Tibial nerve (tissue), 4 donors: Measurements from ENCODE around the gene TBCD. TPM values are rescaled to one million over a fixed set of nuclear protein-coding genes. Genes with fewer than 3 reads are reported as not detected.

Experiments
- DNase-seq, 2 donors: peaks; one replicate each; pipeline ENCODE4 v3.0.0-alpha.2; 2019; ENCODE audit warnings: low spot score in 2 of 2
- H3K27ac ChIP-seq, 4 donors: fragments of 200-600 bp; sonication (generic) in 3 of 4; one replicate each; pipeline ENCODE4 v1.5.1; 2017 to 2019; ENCODE audit warnings: mild to moderate bottlenecking in 1 of 4
- H3K27me3 ChIP-seq, 2 donors: fragments of 200-600 bp; sonication (generic) in 1 of 2; one replicate each; pipeline versions ENCODE4 v1.5.1 to v1.6.0; 2017 to 2019
- H3K36me3 ChIP-seq, 3 donors: fragments of 200-600 bp; sonication (generic); one replicate each; pipeline ENCODE4 v1.5.1; 2018 to 2019
- H3K4me1 ChIP-seq, 4 donors: fragments of 200-600 bp; sonication (generic) in 3 of 4; one replicate each; pipeline ENCODE4 v1.5.1; 2017 to 2019
- H3K4me3 ChIP-seq, 4 donors: fragments of 200-600 bp; sonication (generic) in 3 of 4; one replicate each; pipeline ENCODE4 v1.5.1; 2017 to 2019; ENCODE audit warnings: mild to moderate bottlenecking in 1 of 4, moderate library complexity in 1 of 4
- H3K9me3 ChIP-seq, 4 donors: fragments of 200-600 bp; sonication (generic) in 3 of 4; one replicate each; pipeline ENCODE4 v1.5.1; 2017 to 2019
- EP300 ChIP-seq, 2 donors: sonication (generic); formaldehyde crosslinking; IDR thresholded peaks; one replicate each; pipeline ENCODE4 v1.6.1; 2017; ENCODE audit warnings: antibody characterized with exemption in 2 of 2, mild to moderate bottlenecking in 1 of 2
- POLR2A ChIP-seq, 2 donors: fragments of 450-650 bp; IDR thresholded peaks; one replicate each; pipeline ENCODE4 v1.6.1; 2017; ENCODE audit warnings: antibody characterized with exemption in 2 of 2, mild to moderate bottlenecking in 2 of 2, moderate library complexity in 2 of 2
- WGBS, 2 donors: methylation state at CpG; one replicate each; pipeline ENCODE4 v1.1.5; 2018; 5-methylcytosine and 5-hydroxymethylcytosine counted together
- total RNA-seq, 4 donors: library from RNA; depleted of rRNA; stranded (reverse); fragments of >200 nt; gene quantifications; one replicate each; pipeline ENCODE4 v1.1.0, GENCODE V29; 2016
- TF ChIP-seq, protein P1 (sequence below), 5 experiments: fragments of 200-600 bp in 3 of 5; fragments of 450-650 bp in 2 of 5; sonication (generic) in 3 of 5; IDR thresholded peaks; one replicate each; pipeline ENCODE4 v1.5.1; 2016 to 2019; ENCODE audit warnings: antibody characterized with exemption in 5 of 5, mild to moderate bottlenecking in 3 of 5, moderate library complexity in 2 of 5

TBCD gene
- total RNA-seq, 4 donors from 2014 or later: 42.6 to 115 (median 87.9) TPM

- TF ChIP-seq, protein P1, sequence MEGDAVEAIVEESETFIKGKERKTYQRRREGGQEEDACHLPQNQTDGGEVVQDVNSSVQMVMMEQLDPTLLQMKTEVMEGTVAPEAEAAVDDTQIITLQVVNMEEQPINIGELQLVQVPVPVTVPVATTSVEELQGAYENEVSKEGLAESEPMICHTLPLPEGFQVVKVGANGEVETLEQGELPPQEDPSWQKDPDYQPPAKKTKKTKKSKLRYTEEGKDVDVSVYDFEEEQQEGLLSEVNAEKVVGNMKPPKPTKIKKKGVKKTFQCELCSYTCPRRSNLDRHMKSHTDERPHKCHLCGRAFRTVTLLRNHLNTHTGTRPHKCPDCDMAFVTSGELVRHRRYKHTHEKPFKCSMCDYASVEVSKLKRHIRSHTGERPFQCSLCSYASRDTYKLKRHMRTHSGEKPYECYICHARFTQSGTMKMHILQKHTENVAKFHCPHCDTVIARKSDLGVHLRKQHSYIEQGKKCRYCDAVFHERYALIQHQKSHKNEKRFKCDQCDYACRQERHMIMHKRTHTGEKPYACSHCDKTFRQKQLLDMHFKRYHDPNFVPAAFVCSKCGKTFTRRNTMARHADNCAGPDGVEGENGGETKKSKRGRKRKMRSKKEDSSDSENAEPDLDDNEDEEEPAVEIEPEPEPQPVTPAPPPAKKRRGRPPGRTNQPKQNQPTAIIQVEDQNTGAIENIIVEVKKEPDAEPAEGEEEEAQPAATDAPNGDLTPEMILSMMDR (IDR thresholded peaks at IDR 0.05): no peak
- no peak for TF ChIP-seq POLR2A (IDR thresholded peaks at IDR 0.05)
- no peak for TF ChIP-seq EP300 (IDR thresholded peaks at IDR 0.05)
- Histone ChIP-seq H3K9me3 (no peaks in the 10 kb centered on the region), H3K36me3 (peaks cover 0 to 48% (median 0%) of the 10 kb centered on the region in 3 donors), H3K4me3 (no peak overlapping the region), H3K27me3 (no peaks in the 10 kb centered on the region), H3K27ac (no peak overlapping the region), H3K4me1 (peaks cover 0 to 8% (median 2%) of the 10 kb centered on the region in 4 donors)
- DNase-seq: no peak
Observed at GRCh38 chr17:82826211-82826610, 74.3 kb downstream of the TBCD start.

- no peaks in the 10 kb centered on the region for H3K27me3 ChIP-seq
- TF ChIP-seq, protein P1 (IDR thresholded peaks at IDR 0.05): no peak
- no peak for TF ChIP-seq POLR2A (IDR thresholded peaks at IDR 0.05)
- TF ChIP-seq EP300 (IDR thresholded peaks at IDR 0.05): no peak
- 92 to 96% methylated on average over 7 of the region's 7 CpGs for WGBS, 2 donors
- H3K27ac ChIP-seq: no peak overlapping the region
- no peaks in the 10 kb centered on the region for H3K9me3 ChIP-seq
- H3K4me3 ChIP-seq: no peak overlapping the region
- DNase-seq: no peak
- peaks cover 0 to 42% (median 0%) of the 10 kb centered on the region in 3 donors for H3K36me3 ChIP-seq
- peaks cover 0 to 8% (median 2%) of the 10 kb centered on the region in 4 donors for H3K4me1 ChIP-seq
Observed at GRCh38 chr17:82826956-82827355, 75.1 kb downstream of the TBCD start.

DNA sequence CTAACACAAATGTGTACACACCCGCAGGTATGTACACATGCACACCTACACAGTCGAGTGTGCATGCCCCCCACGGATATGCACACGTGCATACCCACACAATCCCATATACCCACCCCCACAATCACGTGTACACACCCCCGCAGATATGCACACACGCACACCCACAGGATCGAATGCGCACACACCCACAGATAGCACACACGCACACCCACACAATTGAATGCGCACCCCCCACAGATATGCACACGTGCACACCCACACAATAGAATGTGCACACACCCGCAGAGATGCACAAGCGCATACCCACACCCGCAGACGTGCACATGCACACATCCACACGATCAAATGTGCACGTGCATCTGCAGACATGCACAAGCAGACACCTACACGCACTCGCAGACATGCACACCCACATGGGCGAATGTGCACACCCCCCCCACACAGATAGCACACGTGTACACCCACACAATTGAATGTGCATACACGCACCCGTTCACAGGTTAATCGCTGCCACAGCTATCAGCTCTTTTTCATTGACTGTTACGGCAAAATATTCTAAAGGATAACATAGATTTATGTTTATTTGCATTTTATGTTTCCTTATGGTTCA lies 77.1 kb downstream of the TBCD start:
- TF ChIP-seq POLR2A (IDR thresholded peaks at IDR 0.05): no peak
- TF ChIP-seq, protein P1 (IDR thresholded peaks at IDR 0.05): no peak
- TF ChIP-seq EP300 (IDR thresholded peaks at IDR 0.05): no peak
- Histone ChIP-seq H3K4me1 (peaks cover 0 to 8% (median 2%) of the 10 kb centered on the region in 4 donors), H3K27me3 (no peaks in the 10 kb centered on the region), H3K36me3 (peaks cover 0 to 44% (median 0%) of the 10 kb centered on the region in 3 donors), H3K9me3 (no peaks in the 10 kb centered on the region), H3K4me3 (no peak overlapping the region), H3K27ac (no peak overlapping the region)
- WGBS, 2 donors: 96 to 97% methylated on average over 25 to 26 of the region's 26 CpGs
- no peak for DNase-seq

- Histone ChIP-seq H3K4me3 (no peak overlapping the region), H3K27me3 (no peaks in the 10 kb centered on the region), H3K4me1 (peaks cover 0 to 8% (median 2%) of the 10 kb centered on the region in 4 donors), H3K36me3 (peaks cover 0 to 44% (median 0%) of the 10 kb centered on the region in 3 donors), H3K9me3 (no peaks in the 10 kb centered on the region), H3K27ac (peak overlapping the region in 1 of 4 donors; percentile 20)
- 62 to 72% methylated on average over 7 to 11 of the region's 22 CpGs for WGBS, 2 donors
- TF ChIP-seq POLR2A (IDR thresholded peaks at IDR 0.05) (no peak), EP300 (IDR thresholded peaks at IDR 0.05) (no peak)
- TF ChIP-seq, protein P1 (IDR thresholded peaks at IDR 0.05): no peak
- DNase-seq: no peak
Observed at GRCh38 chr17:82830249-82830661, 78.4 kb downstream of the TBCD start.

- 95 to 96% methylated on average over 21 to 29 of the region's 29 CpGs for WGBS, 2 donors
- Histone ChIP-seq H3K36me3 (peaks cover 0 to 44% (median 0%) of the 10 kb centered on the region in 3 donors), H3K27me3 (no peaks in the 10 kb centered on the region), H3K9me3 (no peaks in the 10 kb centered on the region), H3K4me3 (no peak overlapping the region), H3K27ac (no peak overlapping the region), H3K4me1 (peaks cover 0 to 8% (median 2%) of the 10 kb centered on the region in 4 donors)
- DNase-seq: no peak
- TF ChIP-seq EP300 (IDR thresholded peaks at IDR 0.05) (no peak), POLR2A (IDR thresholded peaks at IDR 0.05) (no peak)
- TF ChIP-seq, protein P1 (IDR thresholded peaks at IDR 0.05): no peak
Observed at GRCh38 chr17:82831041-82831817, 79.4 kb downstream of the TBCD start.
